GM19452 (cell line): ENCODE measurements around the gene CACNA2D3.

Experiments used
- ATAC-seq: cut with Tn5 transposase; IDR thresholded peaks from one replicate; pipeline ENCODE4 v1.9.1; 2021; ENCODE audit not compliant: unreplicated experiment

The CACNA2D3 gene

GRCh38 chr3:54264050-54264449 is 141.7 kb downstream of the CACNA2D3 start:
- ATAC-seq: no peak

- no peak for ATAC-seq
Observed at GRCh38 chr3:54270816-54271526, 148.6 kb downstream of the CACNA2D3 start.

- ATAC-seq: no peak
Observed at GRCh38 chr3:54273791-54274190, 151.4 kb downstream of the CACNA2D3 start.

- no peak for ATAC-seq
Observed at GRCh38 chr3:54274607-54275006, 152.3 kb downstream of the CACNA2D3 start.

- no peak for ATAC-seq
Observed at GRCh38 chr3:54279005-54279583, 156.7 kb downstream of the CACNA2D3 start.

GRCh38 chr3:54283470-54283869 is 161.1 kb downstream of the CACNA2D3 start:
- no peak for ATAC-seq

- no peak for ATAC-seq
Observed at GRCh38 chr3:54294214-54294613, 171.9 kb downstream of the CACNA2D3 start.

GRCh38 chr3:54296531-54296930 is 174.2 kb downstream of the CACNA2D3 start:
- ATAC-seq: no peak

- no peak for ATAC-seq
Observed at GRCh38 chr3:54299169-54299935, 177.0 kb downstream of the CACNA2D3 start.

GRCh38 chr3:54303517-54304375 is 181.4 kb downstream of the CACNA2D3 start:
- no peak for ATAC-seq

GRCh38 chr3:54304877-54305276 is 182.5 kb downstream of the CACNA2D3 start:
- ATAC-seq: no peak

- ATAC-seq: no peak
Observed at GRCh38 chr3:54305409-54306099, 183.2 kb downstream of the CACNA2D3 start.

GRCh38 chr3:54307566-54308180 is 185.3 kb downstream of the CACNA2D3 start:
- no peak for ATAC-seq

- ATAC-seq: no peak
Observed at GRCh38 chr3:54309601-54310000, 187.2 kb downstream of the CACNA2D3 start.

- no peak for ATAC-seq
Observed at GRCh38 chr3:54311211-54311747, 188.9 kb downstream of the CACNA2D3 start.

GRCh38 chr3:54312156-54312899 is 190.0 kb downstream of the CACNA2D3 start:
- no peak for ATAC-seq

- no peak for ATAC-seq
Observed at GRCh38 chr3:54313418-54313817, 191.1 kb downstream of the CACNA2D3 start.

- ATAC-seq: no peak
Observed at GRCh38 chr3:54321520-54321919, 199.2 kb downstream of the CACNA2D3 start.

GRCh38 chr3:54322354-54322753 is 200.0 kb downstream of the CACNA2D3 start:
- ATAC-seq: no peak
